ENCODE data around the gene RIMBP2.

DNA sequence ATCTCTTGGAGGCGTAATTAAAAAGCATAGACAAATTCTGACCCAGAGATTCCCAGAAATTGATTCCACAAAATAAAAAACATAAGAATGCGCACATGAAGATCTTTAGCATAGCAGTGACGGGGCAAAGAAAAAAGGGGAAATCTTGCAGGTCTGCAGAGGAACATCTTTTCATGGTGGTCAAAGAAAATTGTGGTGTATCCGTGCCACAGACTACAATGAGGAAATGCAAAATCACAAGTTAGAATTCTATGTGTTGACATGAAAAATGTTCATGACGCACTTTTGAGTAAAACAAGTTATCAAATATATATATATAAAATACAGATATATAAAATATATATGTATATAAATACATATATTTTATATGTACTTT, 101.6 kb downstream of the RIMBP2 start:
- TF ChIP-seq, protein P1, sequence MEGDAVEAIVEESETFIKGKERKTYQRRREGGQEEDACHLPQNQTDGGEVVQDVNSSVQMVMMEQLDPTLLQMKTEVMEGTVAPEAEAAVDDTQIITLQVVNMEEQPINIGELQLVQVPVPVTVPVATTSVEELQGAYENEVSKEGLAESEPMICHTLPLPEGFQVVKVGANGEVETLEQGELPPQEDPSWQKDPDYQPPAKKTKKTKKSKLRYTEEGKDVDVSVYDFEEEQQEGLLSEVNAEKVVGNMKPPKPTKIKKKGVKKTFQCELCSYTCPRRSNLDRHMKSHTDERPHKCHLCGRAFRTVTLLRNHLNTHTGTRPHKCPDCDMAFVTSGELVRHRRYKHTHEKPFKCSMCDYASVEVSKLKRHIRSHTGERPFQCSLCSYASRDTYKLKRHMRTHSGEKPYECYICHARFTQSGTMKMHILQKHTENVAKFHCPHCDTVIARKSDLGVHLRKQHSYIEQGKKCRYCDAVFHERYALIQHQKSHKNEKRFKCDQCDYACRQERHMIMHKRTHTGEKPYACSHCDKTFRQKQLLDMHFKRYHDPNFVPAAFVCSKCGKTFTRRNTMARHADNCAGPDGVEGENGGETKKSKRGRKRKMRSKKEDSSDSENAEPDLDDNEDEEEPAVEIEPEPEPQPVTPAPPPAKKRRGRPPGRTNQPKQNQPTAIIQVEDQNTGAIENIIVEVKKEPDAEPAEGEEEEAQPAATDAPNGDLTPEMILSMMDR (conservative IDR thresholded peaks at IDR 0.05 in 1 of 2, IDR thresholded peaks at IDR 0.05 in 1 of 2; ENCODE audit: low read depth in 1 of 2, low read length in 2 of 2), result no peak
- no peak for TF ChIP-seq EZH2 (IDR thresholded peaks at IDR 0.05; ENCODE audit: low read length, missing control alignments)

Measured in fibroblast of lung (primary cell).